MM.1S (cell line): ENCODE data around the gene POU5F1.

Source experiments
- DNase-seq: peaks from one replicate; pipeline ENCODE4 v3.0.0-alpha.2; 2015
- H2AFZ ChIP-seq: fragments of 300-600 bp; sonication (generic); 2 replicates; pipeline ENCODE4 v1.6.0; 2016; ENCODE audit warnings: antibody characterized with exemption, low read length
- H3F3A ChIP-seq: fragments of 300-600 bp; sonication (generic); 2 replicates; pipeline ENCODE4 v1.6.1; 2016; ENCODE audit warnings: mild to moderate bottlenecking, antibody characterized with exemption, low read length, moderate library complexity, mixed read lengths; ENCODE audit not compliant: insufficient read depth
- H3K27ac ChIP-seq: fragments of 300-600 bp; sonication (generic); 2 replicates; pipeline ENCODE4 v1.5.1; 2016; ENCODE audit warnings: mild to moderate bottlenecking, low read length
- H3K27me3 ChIP-seq: fragments of 300-600 bp; sonication (generic); replicated peaks from 2 replicates; pipeline ENCODE4 v1.6.0; 2016; ENCODE audit warnings: low read length; ENCODE audit not compliant: insufficient read depth
- H3K36me3 ChIP-seq: fragments of 300-600 bp; sonication (generic); replicated peaks from 2 replicates; pipeline ENCODE4 v1.6.1; 2016; ENCODE audit warnings: mild to moderate bottlenecking, low read length, mixed read lengths; ENCODE audit not compliant: insufficient read depth
- H3K4me1 ChIP-seq: fragments of 300-600 bp; sonication (generic); 2 replicates; pipeline ENCODE4 v1.6.1; 2016; ENCODE audit warnings: low read length, mixed read lengths
- H3K4me2 ChIP-seq: fragments of 300-600 bp; sonication (generic); 2 replicates; pipeline ENCODE4 v1.6.0; 2016; ENCODE audit warnings: low read depth, low read length
- H3K4me3 ChIP-seq: fragments of 300-600 bp; sonication (generic); 2 replicates; pipeline ENCODE4 v1.5.1; 2016; ENCODE audit warnings: low read length, mixed read lengths
- H3K79me2 ChIP-seq: fragments of 300-600 bp; sonication (generic); 2 replicates; pipeline ENCODE4 v1.6.1; 2016; ENCODE audit warnings: mixed run types, low read length, mixed read lengths
- H3K9ac ChIP-seq: fragments of 300-600 bp; sonication (generic); 2 replicates; pipeline ENCODE4 v1.6.1; 2016; ENCODE audit warnings: low read length, mixed read lengths
- H3K9me2 ChIP-seq: fragments of 300-600 bp; sonication (generic); replicated peaks from 2 replicates; pipeline ENCODE4 v1.6.1; 2016; ENCODE audit warnings: mild to moderate bottlenecking, low read length, mixed read lengths; ENCODE audit not compliant: insufficient read depth
- H3K9me3 ChIP-seq: fragments of 300-600 bp; sonication (generic); replicated peaks from 2 replicates; pipeline ENCODE4 v1.6.1; 2016; ENCODE audit warnings: mild to moderate bottlenecking, low read length, mixed read lengths; ENCODE audit not compliant: insufficient read depth
- H4K20me1 ChIP-seq: fragments of 300-600 bp; sonication (generic); 2 replicates; pipeline ENCODE4 v1.6.1; 2016; ENCODE audit warnings: mild to moderate bottlenecking, low read length, moderate library complexity, mixed read lengths; ENCODE audit not compliant: insufficient read depth
- CTCF ChIP-seq: fragments of 300-600 bp; sonication (generic); IDR thresholded peaks from 2 replicates; pipeline ENCODE4 v1.5.1; 2016; ENCODE audit warnings: antibody characterized with exemption, low read length, mixed read lengths
- EZH2 ChIP-seq: fragments of 300-600 bp; sonication (generic); optimal IDR thresholded peaks from 2 replicates; pipeline ENCODE3; 2017; ENCODE audit warnings: low read depth, mild to moderate bottlenecking, antibody characterized with exemption, low read length, mixed read lengths
- EZH2phosphoT487 ChIP-seq: fragments of 300-600 bp; sonication (generic); IDR thresholded peaks from 2 replicates; pipeline ENCODE4 v1.6.1; 2018; ENCODE audit warnings: antibody characterized with exemption, low read length

Gene POU5F1

GRCh38 chr6:31125586-31126363, 44.7 kb downstream of the POU5F1 start:
- DNase-seq = no peak
- Histone ChIP-seq H3K4me2 (no peak overlapping the region), H3F3A (no peaks in the 10 kb centered on the region), H3K9me3 (no peaks in the 10 kb centered on the region), H3K4me1 (0 out of 2 replicates have a peak, but pooled peaks cover 3% of the 10 kb centered on the region), H3K9me2 (no peaks in the 10 kb centered on the region), H4K20me1 (no peaks in the 10 kb centered on the region), H2AFZ (no peak overlapping the region), H3K4me3 (no peak overlapping the region), H3K9ac (no peak overlapping the region), H3K79me2 (no peaks in the 10 kb centered on the region), H3K36me3 (no peaks in the 10 kb centered on the region), H3K27ac (no peak overlapping the region), H3K27me3 (peaks cover 32% of the 10 kb centered on the region)
- no peak for TF ChIP-seq EZH2phosphoT487
- no peak for TF ChIP-seq CTCF
- TF ChIP-seq EZH2 = no peak

- Histone ChIP-seq H3K9ac (no peak overlapping the region), H3K27me3 (peaks cover 33% of the 10 kb centered on the region), H4K20me1 (no peaks in the 10 kb centered on the region), H3K79me2 (no peaks in the 10 kb centered on the region), H2AFZ (no peak overlapping the region), H3K9me3 (no peaks in the 10 kb centered on the region), H3K4me1 (0 out of 2 replicates have a peak, but pooled peaks cover 3% of the 10 kb centered on the region), H3K36me3 (no peaks in the 10 kb centered on the region), H3K9me2 (no peaks in the 10 kb centered on the region), H3K27ac (no peak overlapping the region), H3K4me3 (no peak overlapping the region), H3K4me2 (no peak overlapping the region), H3F3A (no peaks in the 10 kb centered on the region)
- TF ChIP-seq EZH2phosphoT487 (no peak), CTCF (no peak), EZH2 (no peak)
- DNase-seq = no peak
Observed at GRCh38 chr6:31125162-31125561, 45.3 kb downstream of the POU5F1 start.

GRCh38 chr6:31122791-31123706, 47.4 kb downstream of the POU5F1 start:
- Histone ChIP-seq H3K4me3 (no peak overlapping the region), H3K36me3 (no peaks in the 10 kb centered on the region), H2AFZ (no peak overlapping the region), H3K79me2 (no peaks in the 10 kb centered on the region), H4K20me1 (no peaks in the 10 kb centered on the region), H3K9me3 (no peaks in the 10 kb centered on the region), H3K4me2 (no peak overlapping the region), H3K27me3 (peaks cover 39% of the 10 kb centered on the region), H3K27ac (no peak overlapping the region), H3K9me2 (no peaks in the 10 kb centered on the region), H3K9ac (no peak overlapping the region), H3K4me1 (0 out of 2 replicates have a peak, but pooled peaks cover 3% of the 10 kb centered on the region), H3F3A (no peaks in the 10 kb centered on the region)
- no peak for TF ChIP-seq EZH2
- no peak for TF ChIP-seq CTCF
- no peak for TF ChIP-seq EZH2phosphoT487
- DNase-seq = no peak
